ENCODE data around the gene EXOC2. TPM values are rescaled to one million over a fixed set of nuclear protein-coding genes. Genes with fewer than 3 reads are reported as not detected.
"Not testable (repeated sequence)": the region's sequence is repeated elsewhere in the genome, so short reads cannot be mapped to it uniquely, and the experiment has no call there.

EXOC2 gene
- total and polyA plus RNA-seq, 2 donors (not counting 1 experiment from before 2014, with no cell fraction given), result 12.2 to 45.0 TPM

DNA sequence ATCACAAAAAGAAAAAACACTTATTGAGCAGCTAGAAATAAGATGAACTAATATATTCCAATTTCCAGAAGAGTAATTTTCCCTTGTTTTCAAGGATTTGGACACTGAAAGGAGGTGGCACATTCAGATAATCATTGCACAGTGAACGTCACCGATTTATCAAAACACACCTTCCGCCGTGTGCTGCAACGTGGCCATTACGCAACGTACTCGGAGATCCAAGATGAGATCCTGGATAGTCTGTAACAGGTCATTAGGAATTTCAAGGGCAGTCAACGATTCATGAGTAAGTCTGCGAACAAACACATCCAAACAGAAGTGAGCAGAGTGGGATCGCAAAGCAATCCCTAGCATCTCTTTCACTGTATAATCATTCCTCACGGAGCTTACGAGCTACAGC, 129.1 kb downstream of the EXOC2 start:
- no peaks in the 10 kb centered on the region for H3K79me2 ChIP-seq (ENCODE audit: control insufficient read depth, insufficient read depth, low read length)
- WGBS (ENCODE audit: insufficient coverage), result 97% methylated on average over 11 of the region's 13 CpGs
- intact Hi-C loops (cut with micrococcal nuclease), result no loop called here
- H3K4me3 ChIP-seq (ENCODE audit: control extremely low read depth in 1 of 5, extremely low read depth in 1 of 5, insufficient read depth in 1 of 5, low read depth in 2 of 5, low read length in 4 of 5), result no peak overlapping the region
- ATAC-seq (ENCODE audit: low read depth), result no peak
- TF ChIP-seq, protein P1, sequence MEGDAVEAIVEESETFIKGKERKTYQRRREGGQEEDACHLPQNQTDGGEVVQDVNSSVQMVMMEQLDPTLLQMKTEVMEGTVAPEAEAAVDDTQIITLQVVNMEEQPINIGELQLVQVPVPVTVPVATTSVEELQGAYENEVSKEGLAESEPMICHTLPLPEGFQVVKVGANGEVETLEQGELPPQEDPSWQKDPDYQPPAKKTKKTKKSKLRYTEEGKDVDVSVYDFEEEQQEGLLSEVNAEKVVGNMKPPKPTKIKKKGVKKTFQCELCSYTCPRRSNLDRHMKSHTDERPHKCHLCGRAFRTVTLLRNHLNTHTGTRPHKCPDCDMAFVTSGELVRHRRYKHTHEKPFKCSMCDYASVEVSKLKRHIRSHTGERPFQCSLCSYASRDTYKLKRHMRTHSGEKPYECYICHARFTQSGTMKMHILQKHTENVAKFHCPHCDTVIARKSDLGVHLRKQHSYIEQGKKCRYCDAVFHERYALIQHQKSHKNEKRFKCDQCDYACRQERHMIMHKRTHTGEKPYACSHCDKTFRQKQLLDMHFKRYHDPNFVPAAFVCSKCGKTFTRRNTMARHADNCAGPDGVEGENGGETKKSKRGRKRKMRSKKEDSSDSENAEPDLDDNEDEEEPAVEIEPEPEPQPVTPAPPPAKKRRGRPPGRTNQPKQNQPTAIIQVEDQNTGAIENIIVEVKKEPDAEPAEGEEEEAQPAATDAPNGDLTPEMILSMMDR (IDR thresholded peaks at IDR 0.05), result no peak
- TF ChIP-seq EZH2 (IDR thresholded peaks at IDR 0.05; ENCODE audit: borderline replicate concordance, insufficient read depth, low read depth, low read length, poor library complexity, severe bottlenecking), result no peak
- no peaks in the 10 kb centered on the region for H3K4me1 Mint-ChIP-seq
- H3K9me3 ChIP-seq (ENCODE audit: control extremely low read depth in 1 of 3, control insufficient read depth in 2 of 3, insufficient read depth in 1 of 3, low read length in 2 of 3), result no peaks in the 10 kb centered on the region
- H3K36me3 ChIP-seq (replicated peaks in 1 of 2; ENCODE audit: control extremely low read depth in 1 of 2, control insufficient read depth in 1 of 2, extremely low read depth in 1 of 2, insufficient read depth in 2 of 2, low read length in 1 of 2), result peaks cover 1 to 49% of the 10 kb centered on the region in 2 experiments
- CTCF ChIA-PET, result interaction anchor here (1.4 kb wide), 1 partner anchor 374 kb away, joined by 5 read pairs; no protein-coding TSS in a partner anchor
- H3K27me3 ChIP-seq (replicated peaks in 1 of 4; ENCODE audit: control extremely low read depth in 1 of 4, control insufficient read depth in 3 of 4, insufficient read depth in 4 of 4, low read length in 3 of 4), result no peaks in the 10 kb centered on the region
- H2AFZ ChIP-seq (ENCODE audit: insufficient read depth, low read depth, low read length, poor library complexity, severe bottlenecking), result no peak overlapping the region
- POLR2A ChIA-PET, result no interaction called here
- no peak overlapping the region for H3K27ac ChIP-seq (ENCODE audit: low read length in 2 of 2)
- H3K4me3 Mint-ChIP-seq, result no peak overlapping the region
- no peaks in the 10 kb centered on the region for H3K4me1 ChIP-seq (ENCODE audit: control insufficient read depth in 2 of 2, insufficient read depth in 2 of 2, low read length in 2 of 2)
- no peaks in the 10 kb centered on the region for H4K20me1 ChIP-seq (ENCODE audit: control insufficient read depth, insufficient read depth, low read length, poor library complexity, severe bottlenecking)
- no peak overlapping the region for H3K27ac Mint-ChIP-seq
- DNase-seq, result no peak
- no peak overlapping the region for H3K4me2 ChIP-seq (replicated peaks; ENCODE audit: low read depth, low read length, poor library complexity, severe bottlenecking)
- no peak overlapping the region for H3K9ac ChIP-seq (ENCODE audit: low read length)
- no peaks in the 10 kb centered on the region for H3K27me3 Mint-ChIP-seq
- H3K9me3 Mint-ChIP-seq (ENCODE audit: insufficient read depth), result no peaks in the 10 kb centered on the region

DNA sequence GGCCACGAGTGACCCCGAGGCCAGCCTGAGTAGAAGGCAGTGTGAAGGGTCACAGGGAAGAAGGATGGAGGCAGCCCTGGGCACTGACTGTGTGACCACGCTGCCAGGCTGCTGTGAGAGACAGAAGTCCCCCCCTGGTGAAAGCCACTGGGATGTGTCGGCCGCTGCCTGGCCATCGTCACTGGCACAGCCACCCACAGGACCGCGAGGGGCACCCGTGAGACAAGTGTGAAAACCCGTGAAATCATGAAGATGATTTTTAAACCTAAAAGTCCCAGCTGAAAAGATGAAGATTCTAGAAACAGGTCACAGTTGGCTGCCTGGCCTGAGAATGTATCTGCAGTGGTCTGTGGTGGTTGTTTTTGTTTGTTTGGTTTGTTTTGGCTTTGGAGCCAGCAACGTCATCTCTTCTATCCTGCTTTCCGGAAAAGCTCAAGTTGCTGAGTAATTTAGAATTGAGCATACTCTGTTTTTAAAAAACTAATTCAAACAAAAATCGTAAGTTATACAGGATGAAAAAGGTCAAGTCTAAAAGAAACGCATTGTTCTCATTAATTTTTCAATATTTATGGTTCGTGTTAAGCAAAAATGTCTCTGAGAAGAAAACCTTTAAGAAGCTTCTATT, 130.8 kb downstream of the EXOC2 start:
- H3K4me1 ChIP-seq (ENCODE audit: control insufficient read depth in 2 of 2, insufficient read depth in 2 of 2, low read length in 2 of 2), result no peaks in the 10 kb centered on the region
- no peaks in the 10 kb centered on the region for H3K9me3 ChIP-seq (ENCODE audit: control extremely low read depth in 1 of 3, control insufficient read depth in 2 of 3, insufficient read depth in 1 of 3, low read length in 2 of 3)
- CTCF ChIA-PET, result no interaction called here
- no peak overlapping the region for H3K4me2 ChIP-seq (replicated peaks; ENCODE audit: low read depth, low read length, poor library complexity, severe bottlenecking)
- no peaks in the 10 kb centered on the region for H4K20me1 ChIP-seq (ENCODE audit: control insufficient read depth, insufficient read depth, low read length, poor library complexity, severe bottlenecking)
- H3K4me1 Mint-ChIP-seq, result peaks cover 1% of the 10 kb centered on the region
- no peaks in the 10 kb centered on the region for H3K79me2 ChIP-seq (ENCODE audit: control insufficient read depth, insufficient read depth, low read length)
- DNase-seq (no peak), ATAC-seq (ENCODE audit: low read depth) (no peak)
- H3K27me3 Mint-ChIP-seq, result no peaks in the 10 kb centered on the region
- peaks cover 0 to 42% of the 10 kb centered on the region in 2 experiments for H3K36me3 ChIP-seq (replicated peaks in 1 of 2; ENCODE audit: control extremely low read depth in 1 of 2, control insufficient read depth in 1 of 2, extremely low read depth in 1 of 2, insufficient read depth in 2 of 2, low read length in 1 of 2)
- no peaks in the 10 kb centered on the region for H3K9me3 Mint-ChIP-seq (ENCODE audit: insufficient read depth)
- H3K4me3 ChIP-seq (ENCODE audit: control extremely low read depth in 1 of 5, extremely low read depth in 1 of 5, insufficient read depth in 1 of 5, low read depth in 2 of 5, low read length in 4 of 5), result no peak overlapping the region
- TF ChIP-seq, protein P1 (IDR thresholded peaks at IDR 0.05), result no peak
- WGBS (ENCODE audit: insufficient coverage), result 98% methylated on average over 10 of the region's 15 CpGs
- H3K27ac ChIP-seq (ENCODE audit: low read length in 2 of 2), result no peak overlapping the region
- no peak overlapping the region for H2AFZ ChIP-seq (ENCODE audit: insufficient read depth, low read depth, low read length, poor library complexity, severe bottlenecking)
- POLR2A ChIA-PET, result no interaction called here
- H3K27me3 ChIP-seq (replicated peaks in 1 of 4; ENCODE audit: control extremely low read depth in 1 of 4, control insufficient read depth in 3 of 4, insufficient read depth in 4 of 4, low read length in 3 of 4), result no peaks in the 10 kb centered on the region
- no peak overlapping the region for H3K9ac ChIP-seq (ENCODE audit: low read length)
- no peak overlapping the region for H3K27ac Mint-ChIP-seq
- H3K4me3 Mint-ChIP-seq, result no peak overlapping the region
- intact Hi-C loops (cut with micrococcal nuclease), result no loop called here

DNA sequence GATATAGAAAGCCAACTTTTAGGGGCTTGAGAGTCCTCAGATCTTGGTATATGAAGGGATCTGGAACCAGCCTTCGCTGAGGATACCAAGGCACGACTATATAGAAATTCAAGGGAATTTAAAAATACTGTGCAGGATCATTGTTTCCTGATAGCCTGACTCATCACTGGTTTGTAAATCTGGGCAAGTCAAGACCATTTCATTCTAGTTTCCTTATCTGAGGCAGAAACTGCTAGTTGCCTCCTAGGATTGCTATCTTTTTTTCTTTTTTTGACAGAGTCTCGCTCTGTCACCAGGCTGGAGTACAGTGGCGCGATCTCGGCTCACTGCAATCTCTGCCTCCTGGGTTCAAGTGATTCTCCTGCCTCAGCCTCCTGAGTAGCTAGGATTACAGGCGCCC, 131.6 kb downstream of the EXOC2 start:
- H3K9me3 ChIP-seq (ENCODE audit: control extremely low read depth in 1 of 3, control insufficient read depth in 2 of 3, insufficient read depth in 1 of 3, low read length in 2 of 3); H3K27me3 ChIP-seq (replicated peaks in 1 of 4; ENCODE audit: control extremely low read depth in 1 of 4, control insufficient read depth in 3 of 4, insufficient read depth in 4 of 4, low read length in 3 of 4); CTCF ChIA-PET; H3K27ac Mint-ChIP-seq; H3K79me2 ChIP-seq (ENCODE audit: control insufficient read depth, insufficient read depth, low read length); H3K4me1 ChIP-seq (ENCODE audit: control insufficient read depth in 2 of 2, insufficient read depth in 2 of 2, low read length in 2 of 2); H4K20me1 ChIP-seq (ENCODE audit: control insufficient read depth, insufficient read depth, low read length, poor library complexity, severe bottlenecking); H3K27ac ChIP-seq (ENCODE audit: low read length in 2 of 2); H3K27me3 Mint-ChIP-seq; POLR2A ChIA-PET; H3K9me3 Mint-ChIP-seq (ENCODE audit: insufficient read depth); H2AFZ ChIP-seq (ENCODE audit: insufficient read depth, low read depth, low read length, poor library complexity, severe bottlenecking); intact Hi-C loops (cut with micrococcal nuclease); H3K9ac ChIP-seq (ENCODE audit: low read length); H3K4me2 ChIP-seq (replicated peaks; ENCODE audit: low read depth, low read length, poor library complexity, severe bottlenecking); DNase-seq; ATAC-seq (ENCODE audit: low read depth); H3K4me1 Mint-ChIP-seq; H3K4me3 ChIP-seq (ENCODE audit: control extremely low read depth in 1 of 5, extremely low read depth in 1 of 5, insufficient read depth in 1 of 5, low read depth in 2 of 5, low read length in 4 of 5); H3K4me3 Mint-ChIP-seq: not testable (repeated sequence)
- H3K36me3 ChIP-seq (replicated peaks in 1 of 2; ENCODE audit: control extremely low read depth in 1 of 2, control insufficient read depth in 1 of 2, extremely low read depth in 1 of 2, insufficient read depth in 2 of 2, low read length in 1 of 2), result peaks cover 0 to 44% of the 10 kb centered on the region in 2 experiments
- 100% methylated on average over 2 of the region's 7 CpGs for WGBS (ENCODE audit: insufficient coverage)

Measured in B cell (primary cell).